Transverse colon (tissue), 4 donors: ENCODE results near the gene DNAI1. TPM values are rescaled to one million over a fixed set of nuclear protein-coding genes. Genes with fewer than 3 reads are reported as not detected.

Experiments used
- DNase-seq: peaks from one replicate; pipeline ENCODE4 v3.0.0-alpha.2; 2019
- H3K27ac ChIP-seq, 4 donors: fragments of 200-600 bp; sonication (generic); 2 replicates each; pipeline ENCODE4 v1.5.1; 2016 to 2018; ENCODE audit warnings: inconsistent platforms in 4 of 4
- H3K27me3 ChIP-seq: fragments of 200-600 bp; sonication (generic); 2 replicates; pipeline ENCODE4 v1.5.1; 2017; ENCODE audit warnings: inconsistent platforms
- H3K36me3 ChIP-seq, 4 donors: fragments of 200-600 bp; sonication (generic); 2 replicates each; pipeline ENCODE4 v1.5.1; 2017 to 2019; ENCODE audit warnings: inconsistent platforms in 4 of 4
- H3K4me1 ChIP-seq, 4 donors: fragments of 200-600 bp; sonication (generic); 2 replicates each; pipeline ENCODE4 v1.5.1; 2017 to 2020; ENCODE audit warnings: inconsistent platforms in 4 of 4
- H3K4me3 ChIP-seq, 4 donors: fragments of 200-600 bp; sonication (generic); 1 replicate in 1 of 4; 2 replicates in 3 of 4; pipeline versions ENCODE4 v1.5.1 to v1.6.1; 2017 to 2019; ENCODE audit warnings: inconsistent platforms in 4 of 4
- H3K9me3 ChIP-seq, 2 donors: fragments of 200-600 bp; sonication (generic); 2 replicates each; pipeline ENCODE4 v1.5.1; 2017 to 2019; ENCODE audit warnings: inconsistent platforms in 2 of 2
- EP300 ChIP-seq: sonication (generic); formaldehyde crosslinking; IDR thresholded peaks from one replicate; pipeline ENCODE4 v1.6.1; 2017; ENCODE audit warnings: antibody characterized with exemption, low read depth
- POLR2A ChIP-seq: fragments of 450-650 bp; IDR thresholded peaks from one replicate; pipeline ENCODE4 v1.6.1; 2016; ENCODE audit warnings: antibody characterized with exemption, mild to moderate bottlenecking, moderate library complexity
- POLR2AphosphoS5 ChIP-seq, 3 donors: sonication (generic); formaldehyde crosslinking; IDR thresholded peaks; one replicate each; pipeline ENCODE4 v1.6.1; 2016; ENCODE audit warnings: antibody characterized with exemption in 3 of 3
- WGBS, 2 donors: methylation state at CpG; one replicate each; pipeline ENCODE4 v1.1.5; 2018; ENCODE audit warnings: low coverage in 1 of 2; 5-methylcytosine and 5-hydroxymethylcytosine counted together
- in situ Hi-C, 4 donors: fragments of 200-750 bp; cut with MboI; loops; one replicate each; pipeline versions ENCODE4 v1.15.0 to v1.15.1; 2017; ENCODE audit warnings: low sequenced_read_pairs in 3 of 4, low pct_ligation_motif_present in 1 of 4, low pct_unique_long_range_greater_than_20kb in 1 of 4
- intact Hi-C: fragments of 100-400 bp; cut with DNase I; formaldehyde crosslinking; loops from one replicate; pipeline ENCODE4 v1.15.1; 2023; ENCODE audit warnings: low total_unique reads
- total RNA-seq, 4 donors: library from RNA; depleted of rRNA; stranded (reverse); fragments of >200 nt; gene quantifications; one replicate each; pipeline ENCODE4 v1.1.0, GENCODE V29; 2016
- TF ChIP-seq, protein P1 (sequence below), 5 experiments: fragments of 200-600 bp in 3 of 5; fragments of 450-650 bp in 2 of 5; sonication (generic) in 3 of 5; IDR thresholded peaks; 1 replicate in 2 of 5; 2 replicates in 3 of 5; pipeline ENCODE4 v1.5.1; 2016 to 2017; ENCODE audit warnings: antibody characterized with exemption in 5 of 5, inconsistent platforms in 3 of 5, mild to moderate bottlenecking in 2 of 5, moderate library complexity in 1 of 5

The DNAI1 gene
- total RNA-seq, 4 donors from 2014 or later, result not detected

DNA sequence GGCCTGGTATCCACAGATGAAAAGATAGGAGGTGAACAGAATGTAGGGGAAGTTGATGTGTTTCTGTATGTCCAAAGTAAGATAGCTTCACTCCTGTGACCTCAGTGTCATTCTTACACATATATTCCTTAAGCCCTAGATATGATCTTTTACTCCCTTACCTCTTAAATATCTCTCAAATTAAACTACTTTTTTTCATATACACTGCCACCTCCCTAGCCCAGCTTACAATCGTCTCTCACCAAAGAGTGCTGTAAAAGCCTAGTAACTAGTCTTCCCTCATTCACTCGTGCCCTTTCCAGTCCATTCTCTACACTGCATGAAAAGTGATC, 5.3 kb downstream of the DNAI1 start:
- Histone ChIP-seq H3K4me1 (peaks cover 0 to 2% (median 2%) of the 10 kb centered on the region in 4 donors), H3K27ac (no peak overlapping the region), H3K36me3 (no peaks in the 10 kb centered on the region), H3K4me3 (no peak overlapping the region), H3K27me3 (peaks cover 11% of the 10 kb centered on the region), H3K9me3 (no peaks in the 10 kb centered on the region)
- TF ChIP-seq, protein P1, sequence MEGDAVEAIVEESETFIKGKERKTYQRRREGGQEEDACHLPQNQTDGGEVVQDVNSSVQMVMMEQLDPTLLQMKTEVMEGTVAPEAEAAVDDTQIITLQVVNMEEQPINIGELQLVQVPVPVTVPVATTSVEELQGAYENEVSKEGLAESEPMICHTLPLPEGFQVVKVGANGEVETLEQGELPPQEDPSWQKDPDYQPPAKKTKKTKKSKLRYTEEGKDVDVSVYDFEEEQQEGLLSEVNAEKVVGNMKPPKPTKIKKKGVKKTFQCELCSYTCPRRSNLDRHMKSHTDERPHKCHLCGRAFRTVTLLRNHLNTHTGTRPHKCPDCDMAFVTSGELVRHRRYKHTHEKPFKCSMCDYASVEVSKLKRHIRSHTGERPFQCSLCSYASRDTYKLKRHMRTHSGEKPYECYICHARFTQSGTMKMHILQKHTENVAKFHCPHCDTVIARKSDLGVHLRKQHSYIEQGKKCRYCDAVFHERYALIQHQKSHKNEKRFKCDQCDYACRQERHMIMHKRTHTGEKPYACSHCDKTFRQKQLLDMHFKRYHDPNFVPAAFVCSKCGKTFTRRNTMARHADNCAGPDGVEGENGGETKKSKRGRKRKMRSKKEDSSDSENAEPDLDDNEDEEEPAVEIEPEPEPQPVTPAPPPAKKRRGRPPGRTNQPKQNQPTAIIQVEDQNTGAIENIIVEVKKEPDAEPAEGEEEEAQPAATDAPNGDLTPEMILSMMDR (IDR thresholded peaks at IDR 0.05), result no peak
- TF ChIP-seq POLR2AphosphoS5 (IDR thresholded peaks at IDR 0.05) (no peak), POLR2A (no peak), EP300 (no peak)
- no peak for DNase-seq
- in situ Hi-C loops (no loop called here), intact Hi-C loops (no loop called here)
- WGBS, 2 donors, result 61 to 76% methylated on average over 2 of the region's 2 CpGs

DNA sequence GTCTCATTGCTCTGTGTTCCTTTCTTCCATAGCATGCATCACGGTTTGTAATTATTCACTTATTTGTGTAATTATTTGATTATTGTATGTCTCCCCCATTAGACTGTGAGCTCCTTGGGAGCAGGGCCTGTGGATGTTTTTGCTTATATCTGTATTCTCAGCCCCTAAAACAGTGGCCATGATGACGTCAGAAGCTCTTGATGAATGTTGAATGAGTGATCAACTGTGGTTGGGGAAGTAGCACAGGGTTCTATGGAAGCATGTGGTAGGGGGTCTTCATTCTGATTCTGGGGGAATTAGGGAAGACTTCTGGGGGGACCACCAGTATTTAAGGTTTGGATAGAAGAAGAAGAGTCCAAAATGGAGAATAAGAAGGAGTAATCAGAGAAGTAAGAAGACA, 6.0 kb downstream of the DNAI1 start:
- Histone ChIP-seq H3K27ac (no peak overlapping the region), H3K9me3 (no peaks in the 10 kb centered on the region), H3K4me3 (no peak overlapping the region), H3K27me3 (peaks cover 11% of the 10 kb centered on the region), H3K4me1 (no peaks in the 10 kb centered on the region), H3K36me3 (no peaks in the 10 kb centered on the region)
- in situ Hi-C loops (no loop called here), intact Hi-C loops (no loop called here)
- DNase-seq, result no peak
- no peak for TF ChIP-seq POLR2AphosphoS5 (IDR thresholded peaks at IDR 0.05)
- TF ChIP-seq, protein P1 (IDR thresholded peaks at IDR 0.05), result no peak
- TF ChIP-seq POLR2A, result no peak
- no peak for TF ChIP-seq EP300
- WGBS, 2 donors, result 66 to 78% methylated on average over 2 of the region's 2 CpGs

DNA sequence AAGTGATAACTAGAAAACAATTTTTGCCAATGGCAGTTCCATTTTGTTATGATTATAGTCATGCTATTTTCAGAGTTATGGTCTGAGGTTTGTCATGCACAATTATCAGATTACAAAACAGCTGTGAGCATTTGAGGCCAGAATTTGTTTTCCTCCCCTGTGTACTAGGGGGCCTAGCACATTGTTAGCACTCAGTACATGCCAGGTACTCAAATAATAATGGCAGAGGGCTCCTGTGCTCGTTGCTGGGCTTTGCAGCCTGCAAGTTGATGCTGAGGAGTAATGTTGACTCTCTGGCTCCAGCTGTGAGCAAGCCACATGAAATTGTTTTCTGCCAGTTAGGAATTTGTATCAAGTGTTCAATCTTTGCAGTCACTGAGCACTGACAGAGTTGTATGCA, 6.9 kb downstream of the DNAI1 start:
- intact Hi-C loops, result no loop called here
- Histone ChIP-seq H3K4me3 (no peak overlapping the region), H3K4me1 (no peaks in the 10 kb centered on the region), H3K9me3 (no peaks in the 10 kb centered on the region), H3K27ac (no peak overlapping the region), H3K36me3 (no peaks in the 10 kb centered on the region), H3K27me3 (peaks cover 6% of the 10 kb centered on the region)
- DNase-seq, result no peak
- in situ Hi-C loops, result no loop called here
- TF ChIP-seq POLR2A, result no peak
- no peak for TF ChIP-seq POLR2AphosphoS5 (IDR thresholded peaks at IDR 0.05)
- TF ChIP-seq, protein P1 (IDR thresholded peaks at IDR 0.05), result no peak
- no peak for TF ChIP-seq EP300
- 10% methylated on average over 1 of the region's 1 CpG; no CpG with 5 or more reads in 1 of the 2 donors for WGBS, 2 donors

DNA sequence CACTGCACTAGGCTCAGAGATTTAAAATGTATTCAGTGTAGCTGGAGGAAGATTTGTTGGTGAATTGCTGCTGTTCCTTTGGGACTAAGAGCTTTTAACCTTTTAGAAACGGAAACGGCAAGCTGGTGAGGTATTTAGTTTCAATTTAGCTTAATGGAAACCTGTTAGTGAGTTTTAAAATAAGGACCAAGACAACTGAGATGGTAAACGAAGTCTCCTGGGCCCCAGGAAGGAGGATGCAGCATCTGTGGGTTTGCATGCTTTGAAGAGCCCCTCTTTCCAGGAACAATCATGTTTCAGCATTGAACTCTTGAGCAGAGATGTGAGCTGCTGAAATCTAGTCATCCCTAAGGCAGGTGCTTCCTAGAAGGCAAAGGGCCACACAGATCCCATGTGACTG, 16.5 kb downstream of the DNAI1 start:
- Histone ChIP-seq H3K36me3 (no peaks in the 10 kb centered on the region), H3K4me3 (no peak overlapping the region), H3K27me3 (peaks cover 4% of the 10 kb centered on the region), H3K4me1 (peaks cover 0 to 8% (median 1%) of the 10 kb centered on the region in 4 donors), H3K9me3 (no peaks in the 10 kb centered on the region), H3K27ac (no peak overlapping the region)
- intact Hi-C loops (no loop called here), in situ Hi-C loops (no loop called here)
- no peak for TF ChIP-seq EP300
- TF ChIP-seq, protein P1 (IDR thresholded peaks at IDR 0.05), result no peak
- TF ChIP-seq POLR2A, result no peak
- no peak for TF ChIP-seq POLR2AphosphoS5 (IDR thresholded peaks at IDR 0.05)
- DNase-seq, result no peak
- 47 to 62% methylated on average over 3 of the region's 3 CpGs for WGBS, 2 donors
